CD4-positive, alpha-beta T cell treated with Interleukin-4 for 1 hour (primary cell): ENCODE measurements around the gene MYH6.
"Not testable (repeated sequence)": the region's sequence is repeated elsewhere in the genome, so short reads cannot be mapped to it uniquely, and the experiment has no call there.

Experiments used
- DNase-seq, 2 donors: peaks; one replicate each; pipeline ENCODE4 v3.0.0-alpha.2; 2020 to 2022

Gene MYH6

GRCh38 chr14:23435543-23436326 is 27.7 kb upstream of the MYH6 start, which contains the start of gene MYH7:
Gene MYH7, minus strand, starts transcription at chr14:23435660. Its CDS starts 1,928 bp downstream, at chr14:23433732.
- no peak for DNase-seq

- DNase-seq: no peak
These were observed 26.6 kb upstream of the MYH6 start for GRCh38 chr14:23434488-23435222.

GRCh38 chr14:23433457-23433856 is 25.4 kb upstream of the MYH6 start:
- no peak for DNase-seq

GRCh38 chr14:23432946-23433345 is 24.9 kb upstream of the MYH6 start:
- no peak for DNase-seq

GRCh38 chr14:23432102-23432925 is 24.2 kb upstream of the MYH6 start:
- no peak for DNase-seq

- DNase-seq: no peak
These were observed 23.4 kb upstream of the MYH6 start for GRCh38 chr14:23431486-23431885.

GRCh38 chr14:23430723-23431085 is 22.6 kb upstream of the MYH6 start:
- DNase-seq: no peak

GRCh38 chr14:23430016-23430722 is 22.1 kb upstream of the MYH6 start:
- DNase-seq: no peak

- DNase-seq: no peak
These were observed 20.8 kb upstream of the MYH6 start for GRCh38 chr14:23428686-23429495.

GRCh38 chr14:23425798-23426197 is 17.7 kb upstream of the MYH6 start:
- DNase-seq: not testable (repeated sequence)

- no peak for DNase-seq
These were observed 17.1 kb upstream of the MYH6 start for GRCh38 chr14:23425169-23425568.

- no peak for DNase-seq
These were observed 15.6 kb upstream of the MYH6 start for GRCh38 chr14:23423657-23424056.

- DNase-seq: no peak
These were observed 13.5 kb upstream of the MYH6 start for GRCh38 chr14:23421594-23421993.

GRCh38 chr14:23419646-23420045 is 11.6 kb upstream of the MYH6 start:
- not testable (repeated sequence) for DNase-seq

- DNase-seq: no peak
These were observed 9.9 kb upstream of the MYH6 start for GRCh38 chr14:23418021-23418420.

GRCh38 chr14:23417269-23417668 is 9.2 kb upstream of the MYH6 start:
- DNase-seq: not testable (repeated sequence)

GRCh38 chr14:23416801-23417200 is 8.7 kb upstream of the MYH6 start:
- no peak for DNase-seq

- no peak for DNase-seq
These were observed 8.0 kb upstream of the MYH6 start for GRCh38 chr14:23415821-23416778.

- DNase-seq: no peak
These were observed 7.1 kb upstream of the MYH6 start for GRCh38 chr14:23414906-23415820.
